ENCODE results near the gene PEX14. TPM values are rescaled to one million over a fixed set of nuclear protein-coding genes. Genes with fewer than 3 reads are reported as not detected.

Gene PEX14
- total and polyA plus RNA-seq, 4 donors, result 9.5 to 26.9 (median 19.7) TPM

DNA sequence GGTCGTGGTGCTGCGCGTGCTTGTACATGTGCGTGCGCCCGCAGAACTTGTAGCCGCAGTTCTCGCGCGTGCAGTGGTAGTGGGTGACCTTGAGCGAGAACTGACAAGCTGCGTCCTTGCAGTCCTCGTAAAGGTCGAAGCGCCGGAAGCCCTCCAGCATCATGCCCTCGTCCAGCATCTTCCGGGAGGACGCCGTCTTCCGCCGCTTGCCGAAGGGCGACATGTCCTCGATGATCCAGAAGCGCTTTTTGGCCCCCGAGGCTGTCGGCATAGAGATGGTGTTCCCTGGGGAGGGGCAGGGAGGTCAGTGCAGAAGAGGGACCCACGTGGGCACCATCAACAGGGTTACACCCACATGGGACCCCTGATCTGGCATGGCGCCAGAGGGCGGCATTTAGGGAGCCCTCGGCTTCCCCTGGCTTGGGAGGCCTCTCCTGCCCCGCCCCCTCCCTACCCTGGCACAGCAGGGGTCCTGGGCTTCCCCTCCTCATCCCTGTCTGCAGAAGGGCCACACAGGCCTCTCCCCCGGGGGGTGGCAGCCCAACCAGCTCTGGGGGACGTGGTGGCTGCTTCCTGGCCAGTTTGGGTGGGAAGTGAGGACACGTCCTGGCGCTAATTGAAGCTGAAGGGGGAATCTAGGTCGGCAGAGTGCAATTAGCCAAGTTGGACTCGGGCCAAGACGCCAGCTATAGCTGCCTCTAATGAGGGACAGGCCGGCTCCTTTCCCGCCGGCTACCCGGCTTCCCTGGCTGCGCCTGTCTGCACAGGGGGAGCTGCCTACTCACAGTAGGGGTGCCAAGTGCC is 165.2 kb downstream of the PEX14 start:
- Histone ChIP-seq H3K4me3 (ENCODE audit: low read depth, low read length) (peak overlapping the region; percentile 2), H3K36me3 (ENCODE audit: control insufficient read depth, insufficient read depth, low read length) (peaks cover 56% of the 10 kb centered on the region), H3K27ac (ENCODE audit: low read depth, low read length) (no peak overlapping the region), H3K9me3 (ENCODE audit: control insufficient read depth, insufficient read depth, low read length) (no peaks in the 10 kb centered on the region), H3K4me1 (ENCODE audit: control insufficient read depth, insufficient read depth, low read length) (peaks cover 46% of the 10 kb centered on the region), H3K27me3 (ENCODE audit: control insufficient read depth, insufficient read depth, low read length) (peaks cover 20% of the 10 kb centered on the region)
- 71% methylated on average over 43 of the region's 45 CpGs for WGBS (ENCODE audit: insufficient coverage)
- peak in 3 of 6 donors; percentile 52 to 88 (median 86) for DNase-seq (ENCODE audit: low read depth in 4 of 6, low spot score in 6 of 6)

DNA sequence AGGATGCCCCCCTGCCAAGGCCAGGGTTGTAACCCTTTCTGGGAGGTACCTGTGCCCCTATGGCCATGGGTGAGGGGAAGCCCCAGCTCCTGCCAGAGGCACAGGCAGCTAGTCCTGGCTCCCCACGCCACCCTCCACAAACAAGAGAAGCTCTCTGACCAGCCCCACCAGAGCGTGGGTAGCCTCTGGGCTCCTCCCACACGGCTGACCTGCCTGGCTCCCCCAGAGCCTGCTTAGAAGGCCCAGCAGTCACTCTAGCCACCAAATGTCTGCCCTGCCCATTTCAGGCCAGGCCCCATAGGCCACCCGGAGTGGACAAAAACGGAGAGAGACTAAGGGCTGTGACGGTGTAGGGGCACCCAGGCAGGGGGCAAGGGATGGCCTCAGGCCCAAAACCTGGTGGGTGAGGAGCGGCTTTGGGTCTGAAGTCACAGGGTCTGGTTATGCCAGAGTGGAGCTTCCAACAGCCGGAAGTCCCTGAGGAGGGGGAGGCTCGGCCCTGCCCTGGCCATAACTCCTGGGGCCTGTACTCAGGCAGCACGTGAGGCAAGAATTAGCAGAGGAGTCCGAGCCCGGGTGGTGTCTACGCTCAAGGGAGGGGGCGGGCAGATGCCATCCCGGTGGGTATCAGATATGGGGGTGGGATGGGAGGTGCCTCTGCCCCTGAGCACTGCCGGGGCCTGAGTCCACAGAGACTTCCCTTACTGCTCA is 166.2 kb downstream of the PEX14 start:
- Histone ChIP-seq H3K4me1 (ENCODE audit: control insufficient read depth, insufficient read depth, low read length) (peaks cover 38% of the 10 kb centered on the region), H3K9me3 (ENCODE audit: control insufficient read depth, insufficient read depth, low read length) (no peaks in the 10 kb centered on the region), H3K27ac (ENCODE audit: low read depth, low read length) (no peak overlapping the region), H3K27me3 (ENCODE audit: control insufficient read depth, insufficient read depth, low read length) (peaks cover 20% of the 10 kb centered on the region), H3K36me3 (ENCODE audit: control insufficient read depth, insufficient read depth, low read length) (peaks cover 54% of the 10 kb centered on the region), H3K4me3 (ENCODE audit: low read depth, low read length) (no peak overlapping the region)
- no peak for DNase-seq (ENCODE audit: low read depth in 4 of 6, low spot score in 6 of 6)
- WGBS (ENCODE audit: insufficient coverage), result 82% methylated on average over 16 of the region's 16 CpGs

DNA sequence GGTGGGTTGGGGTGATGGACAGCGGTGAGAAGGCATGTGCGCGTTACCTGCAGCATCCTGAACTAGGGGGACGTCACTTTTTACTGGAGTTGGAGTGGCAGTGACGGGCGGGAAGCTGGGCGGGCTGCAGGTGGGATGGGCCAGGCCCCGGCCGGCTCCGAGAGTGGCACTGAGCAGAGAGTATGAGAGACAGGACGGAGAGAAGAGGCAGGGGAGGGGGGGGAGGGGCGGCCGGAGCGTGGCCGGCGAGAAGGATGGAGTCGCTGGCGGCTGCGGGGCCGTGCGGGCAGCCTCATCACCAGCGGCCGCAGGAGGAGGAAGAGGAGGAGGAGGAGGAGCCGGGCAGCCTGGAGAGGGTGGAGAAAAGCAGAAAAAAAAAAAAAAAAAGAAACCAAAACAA is 167.2 kb downstream of the PEX14 start:
- peaks cover 38% of the 10 kb centered on the region for H3K4me1 ChIP-seq (ENCODE audit: control insufficient read depth, insufficient read depth, low read length)
- H3K27ac ChIP-seq (ENCODE audit: low read depth, low read length), result no peak overlapping the region
- peaks cover 20% of the 10 kb centered on the region for H3K27me3 ChIP-seq (ENCODE audit: control insufficient read depth, insufficient read depth, low read length)
- peaks cover 56% of the 10 kb centered on the region for H3K36me3 ChIP-seq (ENCODE audit: control insufficient read depth, insufficient read depth, low read length)
- no peak overlapping the region for H3K4me3 ChIP-seq (ENCODE audit: low read depth, low read length)
- WGBS (ENCODE audit: insufficient coverage), result 71% methylated on average over 15 of the region's 24 CpGs
- DNase-seq (ENCODE audit: low read depth in 4 of 6, low spot score in 6 of 6), result no peak
- no peaks in the 10 kb centered on the region for H3K9me3 ChIP-seq (ENCODE audit: control insufficient read depth, insufficient read depth, low read length)

DNA sequence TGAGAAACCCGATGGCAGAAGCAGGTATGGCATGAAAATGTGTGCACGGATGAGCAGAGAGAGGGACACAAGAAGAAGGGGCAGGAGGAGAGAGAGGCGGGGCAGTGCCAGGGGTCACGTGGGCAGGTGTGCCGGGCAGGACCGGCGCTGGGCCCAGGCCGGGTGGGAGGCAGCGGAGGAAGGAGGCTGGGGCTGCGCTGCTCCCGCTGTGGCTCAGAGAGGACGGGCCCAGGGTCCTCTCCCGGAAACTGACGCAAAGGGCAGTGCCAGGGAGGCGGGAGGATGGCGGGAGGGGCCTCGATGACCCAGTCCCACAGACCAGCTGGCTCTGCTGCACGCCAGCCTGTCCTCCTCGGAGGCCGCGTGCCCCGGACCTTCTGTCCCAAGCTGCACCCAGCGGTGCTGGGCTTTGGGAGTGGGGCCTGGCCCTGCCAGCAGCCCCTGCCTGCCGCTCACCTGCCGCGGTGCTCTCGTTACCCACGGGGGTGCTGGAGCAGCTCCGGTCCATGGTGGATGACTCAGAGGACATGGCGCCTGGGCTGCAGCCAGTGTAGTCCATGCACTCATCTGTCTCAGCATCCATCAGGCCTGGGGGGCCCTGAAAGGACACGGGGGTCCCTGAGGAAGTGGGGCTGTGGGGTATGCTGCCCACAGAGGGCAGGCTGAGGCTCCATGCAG is 167.8 kb downstream of the PEX14 start:
- peaks cover 17% of the 10 kb centered on the region for H3K27me3 ChIP-seq (ENCODE audit: control insufficient read depth, insufficient read depth, low read length)
- H3K27ac ChIP-seq (ENCODE audit: low read depth, low read length), result no peak overlapping the region
- no peaks in the 10 kb centered on the region for H3K9me3 ChIP-seq (ENCODE audit: control insufficient read depth, insufficient read depth, low read length)
- H3K36me3 ChIP-seq (ENCODE audit: control insufficient read depth, insufficient read depth, low read length), result peaks cover 61% of the 10 kb centered on the region
- DNase-seq (ENCODE audit: low read depth in 4 of 6, low spot score in 6 of 6), result no peak
- 87% methylated on average over 30 of the region's 31 CpGs for WGBS (ENCODE audit: insufficient coverage)
- H3K4me3 ChIP-seq (ENCODE audit: low read depth, low read length), result no peak overlapping the region
- peaks cover 33% of the 10 kb centered on the region for H3K4me1 ChIP-seq (ENCODE audit: control insufficient read depth, insufficient read depth, low read length)

DNA sequence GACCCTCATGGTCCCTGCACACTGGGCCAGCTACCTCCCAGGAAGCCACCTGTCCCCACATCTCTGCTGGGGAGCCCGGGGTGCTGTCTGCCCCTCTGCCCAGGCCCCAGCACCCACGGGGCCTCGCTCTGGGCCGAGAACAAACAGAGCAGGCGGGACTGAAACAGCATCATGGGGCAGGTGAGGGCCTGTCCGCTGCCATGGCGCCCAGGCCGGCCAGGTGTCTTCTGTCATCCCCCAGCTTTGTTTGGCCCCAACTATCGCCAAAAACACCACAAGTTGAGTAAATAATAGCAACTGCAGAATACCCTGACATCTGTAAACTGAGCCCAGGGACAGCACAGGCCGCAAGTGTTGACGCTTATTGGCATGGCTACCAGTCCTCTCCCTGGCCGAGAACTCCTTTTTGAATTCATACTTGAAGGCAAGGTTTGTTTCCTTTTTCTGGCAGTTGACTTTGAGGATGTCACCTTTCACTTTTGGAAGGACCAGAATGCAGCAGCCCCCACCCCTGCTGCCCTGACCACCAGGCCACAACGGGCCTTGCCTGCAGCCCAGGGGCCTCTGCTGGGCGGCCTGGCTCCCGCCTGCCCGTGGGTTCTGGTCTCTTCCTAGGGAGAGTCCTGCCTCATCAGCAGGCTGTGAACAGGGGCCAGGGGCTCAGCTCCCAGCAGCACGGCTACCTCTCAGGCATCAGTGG is 169.0 kb downstream of the PEX14 start:
- Histone ChIP-seq H3K9me3 (ENCODE audit: control insufficient read depth, insufficient read depth, low read length) (no peaks in the 10 kb centered on the region), H3K36me3 (ENCODE audit: control insufficient read depth, insufficient read depth, low read length) (peaks cover 68% of the 10 kb centered on the region), H3K27ac (ENCODE audit: low read depth, low read length) (no peak overlapping the region), H3K4me3 (ENCODE audit: low read depth, low read length) (no peak overlapping the region), H3K27me3 (ENCODE audit: control insufficient read depth, insufficient read depth, low read length) (peaks cover 11% of the 10 kb centered on the region), H3K4me1 (ENCODE audit: control insufficient read depth, insufficient read depth, low read length) (peaks cover 25% of the 10 kb centered on the region)
- 94% methylated on average over 17 of the region's 17 CpGs for WGBS (ENCODE audit: insufficient coverage)
- DNase-seq (ENCODE audit: low read depth in 4 of 6, low spot score in 6 of 6), result no peak

DNA sequence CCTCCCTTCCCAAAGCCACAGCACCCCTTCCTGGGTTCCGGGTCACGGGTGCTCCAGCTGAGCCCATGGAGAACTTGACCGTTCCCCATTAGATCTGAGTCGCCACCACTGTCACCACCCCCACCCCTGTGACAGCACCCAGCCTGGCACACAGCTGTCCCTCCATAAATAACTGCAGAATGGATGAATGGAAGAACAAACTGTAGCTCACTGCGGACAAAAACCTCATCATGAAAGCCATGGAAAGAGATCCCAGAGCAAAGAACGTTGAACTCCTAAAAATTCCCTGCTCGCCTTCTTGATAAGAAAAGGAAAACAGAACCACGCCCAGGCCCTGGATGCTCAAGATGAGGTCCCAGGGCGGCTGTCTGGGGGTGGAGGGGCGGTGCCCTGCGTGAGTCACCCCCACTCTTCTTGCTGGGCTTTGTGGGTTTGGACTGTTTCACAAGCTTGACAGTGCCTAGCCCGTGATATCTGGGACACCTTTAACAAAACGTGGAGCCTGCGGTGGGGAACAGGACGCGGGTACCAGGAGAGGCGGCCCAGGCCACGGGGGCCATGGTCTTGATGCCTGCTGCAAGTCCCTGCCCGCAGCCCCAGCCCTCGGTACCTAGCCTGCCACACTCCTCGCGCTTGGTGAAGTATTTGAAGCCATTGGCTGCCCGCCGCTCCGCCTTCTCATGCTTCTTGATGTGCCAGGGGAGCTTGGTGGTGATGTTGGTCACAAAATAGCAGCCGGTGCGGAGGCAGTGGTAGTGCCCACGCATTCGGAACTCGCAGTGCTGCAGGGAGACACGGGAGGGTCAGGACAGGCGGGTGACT is 169.8 kb downstream of the PEX14 start:
- Histone ChIP-seq H3K4me3 (ENCODE audit: low read depth, low read length) (no peak overlapping the region), H3K4me1 (ENCODE audit: control insufficient read depth, insufficient read depth, low read length) (peaks cover 30% of the 10 kb centered on the region), H3K27ac (ENCODE audit: low read depth, low read length) (no peak overlapping the region), H3K36me3 (ENCODE audit: control insufficient read depth, insufficient read depth, low read length) (peaks cover 73% of the 10 kb centered on the region), H3K9me3 (ENCODE audit: control insufficient read depth, insufficient read depth, low read length) (no peaks in the 10 kb centered on the region), H3K27me3 (ENCODE audit: control insufficient read depth, insufficient read depth, low read length) (peaks cover 8% of the 10 kb centered on the region)
- WGBS (ENCODE audit: insufficient coverage), result 86% methylated on average over 31 of the region's 32 CpGs
- DNase-seq (ENCODE audit: low read depth in 4 of 6, low spot score in 6 of 6), result no peak

DNA sequence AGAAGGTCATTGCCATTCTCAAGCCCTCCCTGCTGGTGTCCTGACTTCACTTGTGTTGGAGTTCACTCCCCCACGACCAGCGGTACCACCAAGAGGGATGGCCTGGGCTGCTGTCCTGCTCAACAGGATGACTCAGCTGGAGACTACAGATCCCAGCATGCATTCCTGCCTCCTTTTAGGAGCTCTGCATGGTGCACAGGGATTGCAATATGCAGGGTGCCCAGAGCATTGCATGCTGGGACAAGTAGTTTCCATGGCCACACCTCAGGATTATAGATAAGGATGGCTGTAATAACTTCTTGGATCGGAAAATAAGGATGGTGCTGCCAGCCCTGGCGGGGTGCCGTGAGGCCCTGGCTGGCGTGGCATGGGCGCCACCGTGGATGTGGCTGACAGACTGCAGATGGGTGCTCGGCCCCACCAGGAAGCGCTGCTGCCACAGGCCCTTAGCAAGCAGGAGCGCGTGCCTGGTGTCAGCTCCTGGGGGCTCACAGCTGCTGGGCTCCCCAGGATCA is 171.7 kb downstream of the PEX14 start:
- DNase-seq (ENCODE audit: low read depth in 4 of 6, low spot score in 6 of 6), result peak in 2 of 6 donors; percentile 53 to 64
- H3K36me3 ChIP-seq (ENCODE audit: control insufficient read depth, insufficient read depth, low read length), result peaks cover 71% of the 10 kb centered on the region
- H3K4me3 ChIP-seq (ENCODE audit: low read depth, low read length), result no peak overlapping the region
- WGBS (ENCODE audit: insufficient coverage), result 90% methylated on average over 12 of the region's 12 CpGs
- H3K27ac ChIP-seq (ENCODE audit: low read depth, low read length), result no peak overlapping the region
- H3K27me3 ChIP-seq (ENCODE audit: control insufficient read depth, insufficient read depth, low read length), result peaks cover 9% of the 10 kb centered on the region
- H3K4me1 ChIP-seq (ENCODE audit: control insufficient read depth, insufficient read depth, low read length), result peaks cover 29% of the 10 kb centered on the region
- no peaks in the 10 kb centered on the region for H3K9me3 ChIP-seq (ENCODE audit: control insufficient read depth, insufficient read depth, low read length)

DNA sequence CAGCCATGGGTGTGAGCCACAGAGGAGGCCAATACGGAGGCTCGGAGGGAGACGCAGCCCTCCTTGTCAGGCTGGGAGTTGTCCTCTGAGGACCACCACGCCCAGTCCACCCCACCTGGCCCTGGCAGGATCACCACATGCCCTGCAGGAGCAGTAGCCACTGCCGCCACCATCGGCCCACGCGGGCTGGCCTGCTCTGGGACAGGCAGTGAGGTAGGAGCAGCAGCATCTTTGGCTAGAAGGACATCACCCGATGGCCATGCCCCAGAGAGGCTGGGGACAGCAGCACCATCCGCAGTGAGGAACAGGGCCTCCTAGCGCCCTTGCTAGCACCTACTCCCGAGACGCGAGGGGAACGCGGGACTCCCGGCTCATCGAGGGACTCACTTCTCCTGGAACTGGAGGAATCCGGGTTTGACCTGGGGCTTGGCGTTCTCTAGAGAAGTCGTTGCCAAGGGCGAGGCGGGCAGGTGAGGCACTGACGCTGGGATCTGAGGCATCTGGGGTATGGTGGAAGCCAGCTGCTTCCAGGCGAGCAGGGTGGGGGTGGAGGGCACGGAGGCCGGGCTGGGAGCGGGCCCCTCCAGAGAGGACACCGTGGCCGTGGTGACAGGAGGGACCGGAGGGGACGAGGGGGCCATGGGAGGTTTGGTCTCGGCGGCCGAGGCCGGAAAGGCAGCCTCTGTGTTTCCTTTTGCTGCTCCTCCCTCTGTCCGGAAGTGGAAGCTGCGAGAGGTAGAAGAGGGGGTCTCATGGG is 172.8 kb downstream of the PEX14 start:
- no peaks in the 10 kb centered on the region for H3K9me3 ChIP-seq (ENCODE audit: control insufficient read depth, insufficient read depth, low read length)
- H3K4me1 ChIP-seq (ENCODE audit: control insufficient read depth, insufficient read depth, low read length), result peaks cover 34% of the 10 kb centered on the region
- DNase-seq (ENCODE audit: low read depth in 4 of 6, low spot score in 6 of 6), result no peak
- peaks cover 10% of the 10 kb centered on the region for H3K27me3 ChIP-seq (ENCODE audit: control insufficient read depth, insufficient read depth, low read length)
- peaks cover 66% of the 10 kb centered on the region for H3K36me3 ChIP-seq (ENCODE audit: control insufficient read depth, insufficient read depth, low read length)
- 94% methylated on average over 36 of the region's 38 CpGs for WGBS (ENCODE audit: insufficient coverage)
- no peak overlapping the region for H3K27ac ChIP-seq (ENCODE audit: low read depth, low read length)
- H3K4me3 ChIP-seq (ENCODE audit: low read depth, low read length), result no peak overlapping the region
